PFSK-1 (cell line): ENCODE results near the gene BBIP1.

Source experiments
- FOXP2 ChIP-seq: optimal IDR thresholded peaks from 2 replicates; pipeline ENCODE3; 2011; ENCODE audit warnings: borderline replicate concordance, control low read depth, inconsistent platforms; ENCODE audit not compliant: insufficient read depth; ENCODE audit errors: extremely low read length, extremely low read depth
- POLR2AphosphoS5 ChIP-seq: IDR thresholded peaks from 2 replicates; pipeline ENCODE4 v1.6.1; 2012; ENCODE audit warnings: low read depth, mild to moderate bottlenecking, control low read depth, low read length, moderate library complexity
- REST ChIP-seq, 2 experiments: IDR thresholded peaks; 2 replicates each; pipeline versions ENCODE4 v1.6.1 to v1.8.0; 2011 to 2012; ENCODE audit warnings: low read depth in 2 of 2, low read length in 2 of 2, control low read depth in 1 of 2, inconsistent platforms in 1 of 2, mild to moderate bottlenecking in 1 of 2, moderate library complexity in 1 of 2; ENCODE audit not compliant: insufficient read depth in 1 of 2
- SIN3A ChIP-seq: IDR thresholded peaks from 2 replicates; pipeline ENCODE4 v1.6.1; 2012; ENCODE audit warnings: mild to moderate bottlenecking, low read length, moderate library complexity, borderline replicate concordance; ENCODE audit not compliant: insufficient read depth
- TAF1 ChIP-seq: IDR thresholded peaks from 2 replicates; pipeline ENCODE4 v1.6.1; 2012; ENCODE audit warnings: low read length, control low read depth, borderline replicate concordance; ENCODE audit not compliant: insufficient read depth

The BBIP1 gene

GRCh38 chr10:110852947-110853346 is 66.0 kb downstream of the BBIP1 start:
- no peak for TF ChIP-seq REST (IDR thresholded peaks at IDR 0.05; ENCODE audit: insufficient read depth in 1 of 2, low read depth in 2 of 2, low read length in 2 of 2)
- TF ChIP-seq POLR2AphosphoS5, result no peak
- no peak for TF ChIP-seq FOXP2
- TF ChIP-seq SIN3A, result no peak
- no peak for TF ChIP-seq TAF1

- no peak for TF ChIP-seq SIN3A
- no peak for TF ChIP-seq FOXP2
- TF ChIP-seq POLR2AphosphoS5, result no peak
- TF ChIP-seq TAF1, result no peak
- no peak for TF ChIP-seq REST (IDR thresholded peaks at IDR 0.05; ENCODE audit: insufficient read depth in 1 of 2, low read depth in 2 of 2, low read length in 2 of 2)
Observed at GRCh38 chr10:110852255-110852896, 66.6 kb downstream of the BBIP1 start.

- no peak for TF ChIP-seq POLR2AphosphoS5
- TF ChIP-seq SIN3A, result no peak
- TF ChIP-seq FOXP2, result no peak
- TF ChIP-seq REST (IDR thresholded peaks at IDR 0.05; ENCODE audit: insufficient read depth in 1 of 2, low read depth in 2 of 2, low read length in 2 of 2), result no peak
Observed at GRCh38 chr10:110851020-110851612, 67.9 kb downstream of the BBIP1 start.

GRCh38 chr10:110850099-110850498 is 68.9 kb downstream of the BBIP1 start:
- no peak for TF ChIP-seq FOXP2
- no peak for TF ChIP-seq TAF1
- TF ChIP-seq POLR2AphosphoS5, result no peak
- no peak for TF ChIP-seq SIN3A
- no peak for TF ChIP-seq REST (IDR thresholded peaks at IDR 0.05; ENCODE audit: insufficient read depth in 1 of 2, low read depth in 2 of 2, low read length in 2 of 2)
